Anterior cingulate cortex (tissue), 58 donors: Measurements from ENCODE around the gene PHKG1.
A peak's percentile ranks its signal among the peaks of the same experiment; 100 is the strongest.
"Not testable (repeated sequence)": the region's sequence is repeated elsewhere in the genome, so short reads cannot be mapped to it uniquely, and the experiment has no call there.

Source experiments
- DNase-seq, 58 donors: peaks; one replicate each; lab custom pipeline; 2025; lab: John Stamatoyannopoulos, UW

The PHKG1 gene

DNA sequence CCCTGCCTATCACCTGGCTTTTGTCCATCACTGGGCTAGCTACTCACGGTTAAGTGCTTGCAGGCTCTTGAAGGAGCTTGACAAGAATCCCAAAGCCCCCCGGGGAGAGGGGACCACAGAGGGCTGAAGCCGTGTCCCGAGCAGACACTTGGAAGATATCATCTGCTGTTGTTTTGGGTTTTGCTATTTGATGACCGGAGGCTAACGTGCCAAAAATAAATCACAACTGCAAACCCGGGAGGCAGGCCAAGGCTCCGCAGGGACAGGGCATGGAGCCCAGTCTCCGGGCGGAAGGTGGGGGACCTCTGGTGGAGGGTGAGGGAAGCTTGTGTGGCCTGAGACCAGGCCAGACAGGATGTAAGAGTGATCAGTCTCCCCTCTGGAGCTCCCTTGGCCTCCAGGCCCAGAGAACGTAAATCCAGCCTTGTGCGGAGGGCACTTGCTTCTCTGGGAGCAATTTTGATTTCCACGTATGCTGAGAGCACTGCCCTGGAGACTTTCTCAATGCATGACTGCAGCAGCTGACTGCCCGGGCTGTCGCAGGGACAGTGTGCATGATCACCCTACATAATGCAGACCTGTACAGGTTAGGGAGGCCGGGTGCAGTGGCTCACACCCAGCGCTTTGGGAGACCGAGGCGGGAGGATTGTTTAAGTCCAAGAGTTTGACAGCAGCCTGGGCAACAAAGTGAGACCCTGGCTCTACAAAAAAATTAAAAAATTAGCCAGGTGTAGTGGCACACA lies at the start of gene PHKG1:
PHKG1 (minus strand) TSS at position 164 of the 743 bp plus-strand sequence. CDS start 4,011 bp downstream, outside the sequence.
- peak; percentile 9 to 87 (median 72) for DNase-seq

DNA sequence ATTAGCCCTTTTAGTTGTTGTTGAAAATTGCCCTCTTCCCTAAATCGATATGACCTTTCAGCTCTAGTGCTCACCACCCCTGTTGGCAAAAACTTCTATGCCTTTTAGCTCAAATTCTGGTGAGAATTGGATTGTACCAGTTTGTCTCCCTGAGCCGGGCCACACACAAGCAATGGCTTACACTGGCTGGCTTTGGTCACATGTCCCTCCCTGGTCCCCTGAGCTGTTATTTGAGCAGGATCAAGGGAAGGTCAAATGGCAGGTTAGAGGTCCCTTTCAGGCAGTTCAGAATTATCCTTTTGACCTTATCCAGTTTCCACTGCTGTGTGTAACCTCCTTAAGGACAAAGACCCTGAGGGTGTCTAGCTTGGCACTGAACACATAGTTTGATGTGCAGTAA lies 38.3 kb upstream of the PHKG1 start:
- DNase-seq = not testable (repeated sequence)

GRCh38 chr7:56127241-56127975 lies 34.7 kb upstream of the PHKG1 start:
- DNase-seq = no peak

DNA sequence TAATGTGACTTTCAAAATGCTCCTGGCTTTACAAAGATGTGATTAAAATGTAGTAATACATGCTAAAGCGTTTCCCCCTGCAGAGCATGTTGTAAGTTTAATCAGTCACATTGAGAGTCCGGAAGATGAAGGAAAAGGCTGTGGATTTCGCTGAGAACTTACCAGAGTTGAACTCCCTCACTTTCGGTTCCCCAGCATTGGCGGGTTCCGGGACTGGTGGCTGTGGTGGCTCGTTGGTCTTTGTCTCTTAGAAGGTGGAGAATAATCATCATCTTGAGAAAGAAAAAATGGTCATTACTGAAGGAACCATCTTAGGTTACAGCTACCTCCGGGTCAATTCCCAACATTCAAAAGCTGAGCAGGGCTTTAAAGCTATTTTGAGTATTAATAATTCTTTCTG lies 33.1 kb upstream of the PHKG1 start:
- DNase-seq = no peak

- no peak for DNase-seq
These were observed 32.2 kb upstream of the PHKG1 start for GRCh38 chr7:56124981-56125380.

DNA sequence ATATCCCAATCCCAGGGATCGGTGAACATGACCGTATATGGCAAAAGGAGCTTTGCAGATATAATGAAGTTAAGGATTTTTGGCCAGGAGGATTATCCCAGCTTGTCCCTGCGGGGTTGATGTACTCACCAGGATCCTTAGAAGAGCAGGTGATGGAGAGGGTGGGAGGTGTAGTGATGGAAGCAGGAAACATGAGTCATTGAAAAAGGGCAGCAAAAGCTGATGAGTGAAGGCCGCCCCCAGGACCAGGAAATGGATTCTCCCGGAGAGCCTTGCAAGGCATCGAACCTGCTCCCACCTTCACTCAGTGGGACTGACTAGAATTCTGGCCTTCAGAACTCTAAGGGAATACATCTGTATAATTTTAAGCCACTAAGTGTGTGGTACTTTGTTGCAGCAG lies 28.7 kb upstream of the PHKG1 start:
- peak in 1 of 58 donors; percentile 13 for DNase-seq

DNA sequence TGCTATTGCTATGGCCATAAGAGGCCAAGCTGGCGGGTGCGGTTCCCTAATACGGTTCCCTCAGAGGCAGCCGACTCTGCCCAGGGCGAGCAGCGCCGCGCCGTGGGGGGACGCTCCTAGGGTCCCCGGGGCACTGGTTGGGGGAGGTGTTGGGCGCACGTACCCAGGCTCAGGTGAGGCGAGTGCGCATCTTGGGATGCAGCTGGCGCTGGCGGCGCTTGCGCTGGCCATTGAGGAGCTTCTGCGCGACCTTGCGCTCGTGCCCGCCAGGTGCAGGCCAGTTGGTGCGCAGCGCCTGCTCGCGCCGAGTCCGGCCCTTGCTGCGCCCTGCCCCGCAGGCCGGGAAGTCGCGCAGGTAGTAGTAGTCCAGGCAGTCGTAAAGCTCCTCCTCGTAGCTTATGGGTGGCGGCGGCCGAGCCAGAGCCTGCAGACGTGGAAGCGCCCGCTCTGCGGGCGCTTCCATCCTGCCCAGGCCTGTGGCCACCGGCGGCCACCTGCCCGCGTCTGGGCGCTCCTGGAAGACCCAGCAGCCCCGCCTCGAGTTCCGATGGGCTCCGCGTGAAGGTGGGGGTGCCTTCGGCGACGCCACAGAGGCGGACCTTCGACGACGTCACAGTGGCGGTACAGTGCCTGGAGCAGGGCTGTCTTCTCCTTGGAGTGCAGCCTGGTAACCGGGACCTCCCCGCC lies 23.2 kb upstream of the PHKG1 start, which contains the start of gene NUPR2:
NUPR2 (minus strand) TSS at position 566 of the 687 bp plus-strand sequence; CDS start at position 463, 103 bp downstream.
- DNase-seq = peak in 8 of 58 donors; percentile 3 to 23 (median 7)

- DNase-seq = not testable (repeated sequence)
These were observed 19.5 kb upstream of the PHKG1 start for GRCh38 chr7:56112244-56112643.

GRCh38 chr7:56110611-56111010 lies 17.9 kb upstream of the PHKG1 start:
- DNase-seq = no peak

GRCh38 chr7:56107954-56108258 lies 15.2 kb upstream of the PHKG1 start:
- DNase-seq = no peak

DNA sequence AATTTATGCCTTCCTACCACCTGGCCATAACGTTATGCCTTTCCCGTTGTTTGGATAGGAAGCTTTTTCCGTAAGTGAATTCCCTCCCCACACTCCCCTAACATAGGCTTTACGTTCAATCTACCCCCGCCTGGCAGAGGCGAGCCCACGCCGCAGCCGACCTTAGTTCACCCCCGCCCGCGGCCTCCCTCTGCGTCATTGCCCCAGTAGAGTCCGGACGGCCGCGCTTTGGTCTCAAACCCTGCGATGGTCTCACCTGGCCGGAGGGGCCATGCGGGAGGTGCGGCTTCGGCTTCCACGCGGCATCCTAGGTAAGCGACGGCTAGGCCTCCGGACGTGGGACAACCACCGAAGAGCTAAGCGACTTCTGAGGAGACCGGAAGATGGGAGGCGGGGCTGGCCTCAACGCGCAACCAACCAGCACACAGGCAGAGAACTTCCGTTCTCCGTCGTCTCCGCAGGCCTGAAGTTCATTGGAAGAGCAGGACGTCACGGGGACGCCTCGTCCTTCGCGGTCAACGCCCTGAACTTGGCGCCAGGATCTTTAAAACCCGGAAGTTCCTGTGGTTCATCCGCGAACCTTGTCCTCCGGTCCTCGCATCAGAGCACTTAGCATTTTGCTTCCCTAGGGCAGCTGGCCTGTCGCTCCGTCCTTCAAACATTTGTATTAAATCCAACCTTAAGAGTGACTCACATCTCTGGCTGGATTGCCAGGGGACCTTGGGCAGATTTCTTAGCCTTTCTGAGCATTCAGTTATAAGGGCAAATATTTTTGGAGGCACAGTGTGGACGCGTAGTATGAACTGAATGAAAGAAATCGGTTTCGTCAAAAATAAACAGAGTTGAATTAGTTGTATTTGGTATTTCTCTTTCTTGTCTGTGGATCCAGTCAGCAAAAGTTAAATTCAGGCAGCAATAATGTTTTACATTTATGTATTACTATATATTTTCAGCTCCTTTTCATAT lies 13.6 kb upstream of the PHKG1 start, which contains the start of gene CHCHD2:
CHCHD2 (minus strand) TSS at position 369 of the 966 bp plus-strand sequence; CDS start at position 306, 63 bp downstream.
- DNase-seq = peak; percentile 70 to 98 (median 96)

GRCh38 chr7:56105508-56105907 lies 12.8 kb upstream of the PHKG1 start:
- no peak for DNase-seq

DNA sequence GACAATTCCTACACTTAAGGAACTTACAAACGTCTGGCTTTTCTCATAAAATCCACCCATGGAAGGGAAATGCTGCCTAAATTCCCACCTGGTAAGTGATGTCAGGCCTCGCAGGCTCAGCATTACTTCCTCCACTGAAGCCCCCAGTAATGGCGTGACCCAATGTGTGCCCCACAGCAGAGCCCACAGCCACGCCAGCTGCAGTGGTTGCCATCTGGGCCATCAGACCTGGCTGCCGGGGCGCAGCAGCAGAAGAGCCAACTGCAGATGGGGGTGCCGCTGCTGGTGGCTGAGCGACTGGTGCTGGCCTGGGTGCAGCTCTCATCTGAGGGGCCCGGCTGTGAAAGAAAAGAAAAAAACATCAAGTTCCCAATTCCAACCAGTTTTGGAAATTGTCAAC lies 11.4 kb upstream of the PHKG1 start:
- not testable (repeated sequence) for DNase-seq

DNA sequence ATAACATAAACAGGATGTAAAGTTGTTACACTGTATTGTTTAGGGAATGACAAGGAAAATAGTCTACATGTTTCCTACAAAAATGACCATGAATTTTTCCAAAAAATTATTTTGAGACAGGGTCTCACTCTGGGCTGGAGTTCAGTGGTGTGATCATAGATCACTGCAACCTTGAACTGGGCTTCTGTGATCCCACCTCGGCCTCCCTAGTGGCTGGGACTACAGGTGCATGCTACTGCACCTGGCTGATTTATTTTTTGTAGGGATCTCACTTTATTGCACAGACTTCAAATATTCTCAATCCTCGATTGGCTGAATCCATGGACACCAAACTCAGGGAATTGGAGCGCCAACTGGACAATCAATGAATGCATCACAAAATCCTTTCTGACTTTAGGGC lies 6.9 kb upstream of the PHKG1 start:
- DNase-seq = no peak

DNA sequence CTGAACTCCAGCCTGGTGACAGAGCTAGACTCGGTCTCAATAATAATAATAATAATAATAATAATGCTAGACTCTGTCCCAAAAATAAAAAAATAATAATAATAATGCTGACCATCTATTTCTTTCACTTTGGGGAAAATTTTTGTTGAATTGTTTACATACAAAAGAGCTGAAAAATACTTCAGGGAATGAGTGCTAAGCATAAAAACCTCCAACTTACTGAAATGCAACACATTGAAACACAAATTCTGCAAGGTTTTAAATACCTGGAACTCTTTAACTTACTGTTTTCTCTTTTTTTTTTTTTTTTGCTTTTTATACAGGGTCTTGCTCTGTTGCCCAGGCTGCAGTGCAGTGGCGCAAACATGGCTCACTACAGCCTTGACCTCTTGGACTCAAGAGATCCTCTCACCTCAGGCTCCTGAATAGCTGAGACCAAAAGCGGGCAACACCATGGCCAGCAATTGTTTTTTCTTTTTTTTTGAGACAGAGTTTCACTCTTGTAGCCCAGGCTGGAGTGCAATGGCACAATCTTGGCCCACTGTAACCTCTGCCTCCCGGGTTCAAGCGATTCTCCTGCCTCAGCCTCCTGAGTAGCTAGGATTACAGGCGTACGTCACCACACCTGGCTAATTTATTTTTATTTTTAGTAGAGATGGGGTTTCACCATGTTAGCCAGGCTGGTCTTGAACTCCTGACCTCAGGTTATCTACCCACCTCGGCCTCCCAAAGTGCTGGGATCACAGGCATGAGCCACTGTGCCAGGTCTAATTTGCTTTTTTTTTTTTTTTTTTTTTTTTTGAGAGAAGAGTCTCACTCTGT lies 5.6 kb upstream of the PHKG1 start:
- not testable (repeated sequence) for DNase-seq

GRCh38 chr7:56097700-56098099 lies 4.9 kb upstream of the PHKG1 start:
- DNase-seq = no peak

- peak in 2 of 58 donors; percentile 34 to 53 for DNase-seq
These were observed 364 bp downstream of the PHKG1 start for GRCh38 chr7:56092388-56092787.

DNA sequence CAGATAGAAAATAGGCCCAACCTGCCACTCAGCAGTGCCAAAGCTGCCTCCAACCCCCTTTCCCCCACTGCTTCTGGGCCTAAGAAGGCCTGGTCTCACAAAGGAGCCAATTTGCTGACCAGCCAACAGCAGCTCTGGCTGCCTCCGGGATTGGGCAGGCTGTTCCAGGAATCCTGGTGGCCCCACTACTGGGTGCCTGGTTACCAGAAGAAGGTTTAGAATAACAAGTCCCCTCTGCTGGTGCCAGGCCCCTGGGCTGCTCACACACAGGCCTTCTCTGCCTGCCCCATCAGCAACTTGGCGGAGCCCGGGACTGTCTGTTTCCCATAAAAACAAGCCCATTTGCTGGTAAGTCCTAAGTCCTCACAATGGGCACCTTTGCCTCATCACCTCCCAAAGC lies 1.2 kb downstream of the PHKG1 start:
- peak in 53 of 58 donors; percentile 12 to 95 (median 70) for DNase-seq

- no peak for DNase-seq
These were observed 5.3 kb downstream of the PHKG1 start for GRCh38 chr7:56087445-56087844.
